Left lobe of liver (tissue), 2 donors: ENCODE data around the gene ZNF568. TPM values are rescaled to one million over a fixed set of nuclear protein-coding genes. Genes with fewer than 3 reads are reported as not detected.

Experiments used
- ATAC-seq: fragments of 200-7000 bp; cut with Tn5 transposase; one replicate; pipeline ENCODE4 v1.9.1; 2020; ENCODE audit warnings: mild to moderate bottlenecking, moderate library complexity
- DNase-seq: peaks from one replicate; pipeline ENCODE4 v3.0.0-alpha.2; 2020; ENCODE audit warnings: low spot score
- total RNA-seq: library from RNA; stranded (reverse); gene quantifications from one replicate; pipeline ENCODE4 v1.2.1, GENCODE V29; 2021
- donor health status: DM: no; HTN: no; CAD: no; lungs with moderate emphysema.
- donor health status: DM: no; HTN: yes; CAD: no.

Gene ZNF568
- 1.9 TPM for total RNA-seq

DNA sequence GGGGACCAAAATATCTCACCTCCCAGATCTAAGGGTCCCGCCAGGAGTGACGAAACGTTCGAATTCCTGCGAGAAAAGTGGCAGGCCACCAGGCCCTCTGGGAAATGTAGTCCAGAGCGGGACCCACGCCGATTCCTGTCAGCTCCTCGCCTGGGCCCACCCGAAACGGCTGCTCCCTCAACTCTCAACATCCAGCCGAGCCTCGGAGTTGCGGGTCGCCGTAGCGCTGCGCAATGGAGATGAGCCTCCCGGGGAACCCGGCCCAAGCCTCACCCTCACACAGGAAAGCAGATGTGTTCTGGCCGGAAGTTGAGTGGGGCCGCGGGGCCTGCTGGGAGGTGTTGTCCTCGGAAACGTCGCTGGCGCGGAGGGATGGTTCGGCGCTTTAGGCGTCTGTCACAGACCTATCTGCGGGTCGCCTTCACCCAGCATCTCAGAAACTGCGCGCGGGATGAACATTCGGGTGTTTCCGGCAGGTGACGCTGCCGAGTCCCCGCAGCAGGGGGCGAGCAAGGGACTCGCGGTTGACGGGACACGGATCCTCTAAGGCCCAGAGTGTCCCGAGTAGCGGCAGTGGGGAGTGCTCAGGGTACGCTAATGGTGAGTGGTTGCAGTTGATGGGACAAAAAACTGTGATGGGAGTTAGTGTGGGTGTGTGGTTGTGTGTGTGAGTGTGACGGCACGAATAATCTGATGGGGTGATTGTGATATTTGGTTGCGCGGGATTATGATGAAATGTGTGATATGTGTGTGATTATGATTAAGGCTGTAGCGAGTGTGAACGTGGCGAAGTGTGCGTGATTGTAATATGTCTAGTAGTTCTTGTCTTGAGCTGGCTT is at the start of gene ZNF568, which contains the start of gene ZNF829:
TSS of gene ZNF568 (plus strand) at position 341 of the 839 bp plus-strand sequence. CDS start 6,439 bp downstream, outside the sequence.
TSS of gene ZNF829 (minus strand) at position 300 of the 839 bp plus-strand sequence. CDS start 1,124 bp downstream, outside the sequence.
- ATAC-seq (peak; percentile 98), DNase-seq (peak; percentile 89)

DNA sequence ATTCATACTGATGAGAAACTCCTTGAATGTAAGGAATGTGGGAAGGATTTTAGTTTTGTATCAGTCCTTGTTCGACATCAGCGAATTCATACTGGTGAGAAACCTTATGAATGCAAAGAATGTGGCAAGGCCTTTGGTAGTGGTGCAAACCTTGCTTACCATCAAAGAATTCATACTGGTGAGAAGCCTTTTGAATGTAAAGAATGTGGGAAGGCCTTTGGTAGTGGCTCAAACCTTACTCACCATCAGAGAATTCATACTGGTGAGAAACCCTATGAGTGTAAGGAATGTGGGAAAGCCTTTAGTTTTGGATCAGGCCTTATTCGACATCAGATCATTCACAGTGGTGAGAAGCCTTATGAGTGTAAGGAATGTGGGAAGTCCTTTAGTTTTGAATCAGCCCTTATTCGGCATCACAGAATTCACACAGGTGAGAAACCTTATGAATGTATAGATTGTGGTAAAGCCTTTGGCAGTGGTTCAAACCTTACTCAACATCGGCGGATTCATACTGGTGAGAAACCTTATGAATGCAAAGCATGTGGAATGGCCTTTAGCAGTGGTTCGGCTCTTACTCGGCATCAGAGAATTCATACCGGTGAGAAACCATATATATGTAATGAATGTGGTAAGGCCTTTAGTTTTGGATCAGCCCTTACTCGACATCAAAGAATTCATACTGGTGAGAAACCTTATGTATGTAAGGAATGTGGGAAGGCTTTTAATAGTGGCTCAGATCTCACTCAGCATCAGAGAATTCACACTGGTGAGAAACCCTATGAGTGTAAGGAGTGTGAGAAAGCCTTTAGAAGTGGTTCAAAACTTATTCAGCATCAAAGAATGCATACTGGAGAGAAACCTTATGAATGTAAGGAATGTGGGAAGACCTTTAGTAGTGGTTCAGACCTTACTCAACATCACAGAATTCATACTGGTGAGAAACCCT is 38.9 kb upstream of the ZNF568 start:
- DNase-seq (no peak), ATAC-seq (no peak)

DNA sequence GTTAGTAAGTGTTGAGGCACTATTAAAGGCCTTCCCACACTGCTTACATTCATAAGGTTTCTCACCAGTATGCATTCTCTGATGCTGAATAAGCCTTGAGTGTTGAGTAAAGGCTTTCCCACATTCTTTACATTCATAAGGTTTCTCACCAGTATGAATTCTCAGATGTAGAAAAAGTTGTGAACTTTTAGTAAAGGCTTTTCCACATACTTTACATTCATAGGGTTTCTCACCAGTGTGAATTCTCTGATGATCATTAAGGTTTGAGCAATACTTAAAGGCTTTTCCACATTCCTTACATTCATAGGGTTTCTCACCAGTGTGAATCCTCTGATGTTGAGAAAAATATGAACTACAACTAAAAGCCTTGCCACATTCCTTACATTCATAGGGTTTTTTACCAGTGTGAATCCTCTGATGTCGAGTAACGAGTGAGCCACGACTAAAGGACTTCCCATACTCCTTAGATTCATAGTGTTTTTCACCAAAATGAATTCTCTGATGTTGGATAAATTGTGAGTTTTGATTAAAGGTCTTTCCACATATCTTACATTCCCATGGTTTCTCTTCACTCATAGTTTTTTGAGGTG is 24.3 kb upstream of the ZNF568 start:
- no peak for ATAC-seq
- DNase-seq: no peak

DNA sequence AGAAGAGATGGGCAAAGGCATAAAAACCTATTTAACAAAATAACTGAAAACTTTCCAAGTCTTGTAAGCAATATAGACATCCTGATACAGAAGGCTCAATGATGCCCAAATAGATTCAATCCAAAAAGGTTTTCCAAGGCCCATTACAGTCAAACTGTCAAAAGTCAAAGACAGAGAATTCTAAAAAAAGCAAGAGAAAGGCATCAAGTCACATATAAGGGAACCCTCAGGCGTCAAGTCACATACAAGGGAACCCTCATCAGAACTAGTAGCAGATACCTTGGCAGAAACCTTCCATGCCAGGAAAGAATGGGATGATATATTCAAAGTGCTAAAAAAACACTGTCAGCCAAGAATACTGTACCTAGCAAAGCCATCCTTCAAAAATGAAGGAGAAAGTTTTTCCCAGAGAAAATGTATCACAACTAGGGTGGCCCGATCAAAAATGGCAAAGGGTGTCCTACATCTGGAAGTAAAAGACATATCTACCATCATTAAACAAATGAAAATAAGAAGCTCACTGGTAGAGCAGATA is 21.2 kb upstream of the ZNF568 start:
- no peak for DNase-seq

DNA sequence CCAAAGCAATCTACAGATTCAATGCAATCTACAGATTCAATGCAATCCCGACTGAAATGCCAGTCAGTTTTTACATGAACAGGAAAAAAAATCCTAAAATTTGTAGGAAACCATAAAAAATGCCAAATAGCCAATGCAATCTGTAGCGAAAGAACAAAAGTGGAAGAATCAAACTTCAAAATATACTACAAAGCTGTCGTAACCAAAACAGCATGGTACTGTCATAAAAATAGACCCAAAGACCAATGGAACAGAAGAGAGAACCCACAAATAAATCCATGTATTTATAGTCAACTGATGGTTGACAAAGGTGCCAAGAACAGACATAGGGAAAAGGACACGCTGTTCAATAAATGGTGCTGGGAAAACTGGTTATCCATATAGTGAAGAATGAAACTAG is 17.7 kb upstream of the ZNF568 start:
- DNase-seq: no peak
- ATAC-seq: no peak

More for the DNA sequence above, 21.2 kb upstream of the ZNF568 start:
- no peak for ATAC-seq

DNA sequence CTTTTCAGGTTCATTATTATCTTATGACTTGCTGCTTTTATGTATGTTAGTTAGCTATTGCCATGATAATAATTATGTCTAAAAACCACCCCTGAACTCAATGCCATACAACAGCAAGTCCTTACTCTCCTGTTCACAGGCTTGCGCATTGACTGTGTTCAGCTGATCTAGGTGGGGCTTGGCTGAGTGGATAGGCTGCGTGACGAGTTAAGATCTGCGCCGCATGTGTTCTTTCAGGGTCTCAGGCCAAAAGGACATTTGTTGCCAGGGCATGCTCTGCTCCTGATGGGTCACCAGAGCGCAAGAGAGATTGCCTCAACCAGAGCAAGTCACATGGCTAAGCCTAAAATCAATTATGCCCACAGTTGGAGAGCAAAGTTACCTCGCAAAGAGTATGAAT is 859 bp downstream of the ZNF568 start:
- DNase-seq (no peak), ATAC-seq (no peak)

DNA sequence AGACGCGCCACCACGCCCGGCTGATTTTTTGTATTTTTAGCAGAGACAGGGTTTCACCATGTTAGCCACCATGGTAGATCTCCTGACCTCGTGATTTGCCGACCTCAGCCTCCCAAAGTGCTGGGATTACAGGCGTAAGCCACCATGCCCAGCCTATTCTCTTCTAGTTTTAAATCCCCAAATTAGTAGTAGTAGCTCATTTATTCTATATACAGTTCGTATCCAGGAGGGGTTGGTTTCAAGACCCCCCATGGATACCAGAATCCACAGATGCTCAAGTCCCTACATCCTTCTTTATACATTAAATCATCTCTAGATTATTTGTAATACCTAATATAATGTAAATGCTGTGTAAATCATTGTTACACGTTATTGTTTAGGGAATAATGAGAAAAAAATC is 2.0 kb downstream of the ZNF568 start:
- DNase-seq (no peak), ATAC-seq (no peak)

DNA sequence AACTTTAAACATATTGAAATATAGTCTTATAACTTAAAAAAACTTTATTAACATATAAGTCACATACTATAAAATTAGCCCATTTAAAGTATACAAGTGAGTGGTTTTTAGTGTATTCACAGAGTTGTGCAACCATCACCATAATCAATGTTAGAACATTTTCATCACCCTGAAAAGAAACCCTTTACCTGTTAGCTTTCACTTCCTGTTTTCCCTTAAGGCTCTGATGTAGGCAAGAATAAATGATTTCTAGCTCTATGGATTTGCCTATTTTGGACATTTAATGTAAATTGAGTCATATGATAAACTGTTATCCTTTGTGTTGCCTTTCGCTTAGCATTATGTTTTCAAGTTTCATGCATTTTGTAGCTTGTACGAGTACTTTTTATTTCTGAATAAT is 15.6 kb downstream of the ZNF568 start:
- ATAC-seq (no peak), DNase-seq (no peak)

DNA sequence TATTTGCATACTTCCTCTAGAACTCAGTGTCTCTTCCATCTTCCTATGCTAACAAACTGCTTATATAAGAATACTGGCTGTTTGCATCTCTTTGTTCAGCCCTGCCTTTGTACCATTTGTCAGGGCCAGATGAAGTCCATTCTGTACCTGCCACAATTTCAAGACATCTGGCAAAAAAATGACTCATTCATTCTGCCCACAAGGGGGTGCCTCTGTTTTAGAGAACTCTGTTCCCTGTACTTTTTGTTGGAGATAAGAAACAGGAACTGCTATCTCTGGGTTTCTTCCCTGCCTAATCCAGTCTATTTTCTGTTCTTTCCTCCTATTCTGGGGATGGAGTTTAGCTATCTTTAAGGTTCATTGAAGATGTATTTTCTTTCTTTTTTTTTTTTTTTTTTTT is 23.0 kb downstream of the ZNF568 start:
- no peak for ATAC-seq
- DNase-seq: no peak

DNA sequence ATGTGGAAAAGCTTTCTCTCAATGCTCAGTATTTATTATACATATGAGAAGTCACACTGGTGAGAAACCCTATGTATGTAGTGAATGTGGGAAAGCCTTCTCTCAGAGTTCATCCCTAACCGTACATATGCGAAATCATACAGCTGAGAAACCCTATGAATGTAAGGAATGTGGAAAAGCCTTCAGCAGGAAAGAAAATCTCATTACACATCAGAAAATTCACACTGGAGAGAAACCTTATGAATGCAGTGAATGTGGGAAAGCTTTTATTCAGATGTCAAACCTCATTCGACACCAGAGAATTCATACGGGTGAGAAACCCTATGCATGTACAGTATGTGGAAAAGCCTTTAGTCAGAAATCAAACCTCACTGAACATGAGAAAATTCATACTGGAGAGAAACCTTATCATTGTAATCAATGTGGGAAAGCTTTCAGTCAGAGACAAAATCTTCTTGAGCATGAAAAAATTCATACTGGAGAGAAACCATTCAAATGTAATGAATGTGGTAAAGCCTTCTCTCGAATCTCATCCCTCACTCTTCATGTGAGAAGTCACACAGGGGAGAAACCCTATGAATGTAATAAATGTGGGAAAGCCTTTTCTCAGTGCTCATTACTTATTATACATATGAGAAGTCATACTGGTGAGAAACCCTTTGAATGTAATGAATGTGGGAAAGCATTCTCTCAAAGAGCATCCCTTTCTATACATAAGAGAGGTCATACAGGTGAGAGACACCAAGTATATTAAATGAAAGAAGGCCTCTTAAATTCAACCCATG is 34.4 kb downstream of the ZNF568 start:
- no peak for DNase-seq
- no peak for ATAC-seq

DNA sequence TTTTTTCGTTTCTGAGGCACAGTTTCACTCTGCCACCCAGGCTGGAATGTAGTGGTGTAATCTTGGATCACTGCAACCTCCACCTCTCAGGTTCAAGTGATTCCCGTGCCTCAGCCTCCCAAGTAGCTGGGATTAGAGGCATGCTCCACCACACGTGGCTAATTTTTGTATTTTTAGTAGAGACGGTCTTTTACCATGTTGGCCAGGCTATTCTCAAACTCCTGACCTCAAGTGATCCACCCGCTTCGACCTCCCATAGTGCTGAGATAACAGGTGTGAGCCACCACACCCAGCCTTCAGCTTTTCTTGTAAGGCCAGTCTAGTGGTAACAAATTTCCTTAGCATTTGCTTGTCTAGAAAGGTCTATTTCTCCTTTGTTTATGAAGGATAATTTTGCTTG is 46.2 kb downstream of the ZNF568 start:
- DNase-seq: no peak
- no peak for ATAC-seq

DNA sequence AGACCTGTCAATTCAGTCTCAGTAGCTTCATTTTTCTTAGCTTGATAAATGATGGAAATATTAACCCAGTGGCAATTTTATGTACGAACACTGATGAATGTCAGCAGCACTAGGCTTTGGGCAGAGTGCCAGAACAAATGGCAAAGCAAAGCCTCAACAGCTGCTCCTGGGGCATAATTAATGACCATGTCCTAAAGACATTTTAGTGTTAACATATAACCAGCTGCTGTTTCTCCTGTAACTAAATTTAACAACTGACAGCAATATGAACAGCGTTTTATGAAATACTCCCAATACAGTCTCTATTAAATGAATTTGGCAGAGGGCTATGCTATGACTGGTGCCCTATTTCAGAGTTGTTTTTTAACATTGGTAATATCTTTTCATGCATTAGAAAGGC is 47.1 kb downstream of the ZNF568 start:
- no peak for DNase-seq
- no peak for ATAC-seq

DNA sequence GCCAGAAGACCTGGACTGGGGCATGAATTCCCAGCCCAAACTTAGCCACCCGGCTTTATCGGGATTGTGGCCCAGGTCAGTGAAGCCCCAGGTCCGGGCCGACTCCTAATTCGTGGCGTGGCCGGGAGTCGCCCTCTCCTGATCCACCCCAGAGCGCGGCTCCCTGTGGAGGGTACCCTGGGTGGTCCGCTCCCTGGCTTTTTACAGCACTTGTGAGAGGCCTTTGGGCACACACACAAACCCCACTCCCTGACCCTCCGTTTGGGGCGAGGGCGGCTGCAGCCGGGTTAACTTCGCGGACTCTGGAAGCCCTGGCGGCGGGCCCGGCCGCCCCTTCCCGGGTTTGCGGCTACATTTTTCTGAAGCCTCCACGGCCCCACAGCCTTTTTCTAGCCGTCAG is 56.4 kb downstream of the ZNF568 start:
- no peak for DNase-seq
- no peak for ATAC-seq

DNA sequence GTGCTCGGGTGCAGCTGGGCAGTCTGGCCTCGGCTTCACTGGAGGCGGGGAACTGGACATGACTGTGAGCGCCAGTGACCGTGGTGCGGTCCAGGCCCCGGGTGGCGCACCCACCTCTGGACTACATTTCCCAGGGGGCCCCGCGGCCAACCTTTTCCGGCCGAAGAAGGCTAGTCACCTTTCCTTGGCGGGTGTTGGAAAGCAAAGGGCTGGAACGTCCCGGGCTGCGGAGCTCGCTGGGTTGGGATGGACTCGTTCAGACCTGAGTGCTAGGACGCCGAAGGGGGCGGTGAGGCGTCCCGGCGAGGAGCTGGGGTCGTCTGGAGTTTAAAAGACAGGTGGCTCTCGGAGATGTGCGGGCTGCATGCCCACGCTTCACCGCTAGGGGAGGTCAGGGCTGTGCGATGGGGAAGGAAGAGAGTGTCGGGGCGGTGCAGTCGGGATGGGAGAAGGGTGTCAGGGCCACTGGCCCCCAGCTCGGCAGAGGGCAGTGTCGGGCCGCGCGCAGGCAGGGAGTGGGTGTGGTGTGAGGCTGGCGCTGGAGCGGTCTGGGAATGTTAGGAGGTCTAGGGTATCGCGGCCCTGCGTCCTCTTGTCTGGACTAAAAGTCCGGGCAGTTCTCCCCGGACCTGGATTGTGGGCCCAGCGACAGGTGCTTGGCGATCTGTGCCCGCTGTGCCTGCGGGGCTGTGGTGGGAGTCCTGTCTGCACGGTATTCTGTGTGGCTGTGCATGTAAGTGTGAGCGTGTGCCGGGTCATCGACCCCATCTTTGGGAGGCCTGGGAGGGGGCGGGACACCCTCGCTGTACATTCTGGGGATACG is 57.1 kb downstream of the ZNF568 start:
- ATAC-seq (peak; percentile 97), DNase-seq (peak; percentile 84)

DNA sequence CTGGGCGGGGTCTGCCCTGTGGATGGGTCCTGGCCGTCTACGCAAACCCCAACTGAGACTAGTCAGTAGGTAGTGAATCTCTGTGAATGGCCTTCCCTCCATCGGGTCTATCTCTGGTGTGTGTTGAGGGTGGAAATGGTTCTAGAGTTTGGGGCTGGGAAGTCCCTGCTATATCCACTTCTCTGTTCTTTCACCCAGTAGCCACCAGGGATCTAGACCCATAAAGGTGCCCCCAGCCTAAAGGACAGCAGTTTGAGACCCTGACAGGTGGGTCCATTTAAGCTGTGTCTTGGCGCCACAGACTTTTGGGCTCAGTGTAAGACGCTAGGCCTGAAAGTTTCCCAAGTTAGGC is 57.7 kb downstream of the ZNF568 start:
- DNase-seq: no peak
- no peak for ATAC-seq

DNA sequence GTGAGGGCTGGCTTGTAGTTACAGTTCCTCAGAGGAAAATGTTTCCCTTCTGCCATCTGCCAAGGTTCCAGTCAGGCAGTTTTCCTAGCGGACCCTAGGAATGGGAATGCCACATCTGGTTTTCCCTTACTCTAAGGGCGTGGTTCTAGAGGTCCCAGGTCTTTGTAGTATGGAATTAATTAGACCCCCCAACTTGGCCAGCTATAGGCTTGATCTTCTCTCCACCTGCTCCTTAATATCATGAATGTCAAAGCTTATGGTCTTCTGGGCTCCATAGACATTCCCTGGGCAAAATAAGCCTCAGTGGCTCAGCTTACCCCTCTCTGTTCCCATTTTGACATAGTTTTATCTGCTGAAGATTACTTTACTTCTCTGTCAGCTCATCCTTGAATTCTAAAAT is 70.0 kb downstream of the ZNF568 start:
- DNase-seq (no peak), ATAC-seq (no peak)

DNA sequence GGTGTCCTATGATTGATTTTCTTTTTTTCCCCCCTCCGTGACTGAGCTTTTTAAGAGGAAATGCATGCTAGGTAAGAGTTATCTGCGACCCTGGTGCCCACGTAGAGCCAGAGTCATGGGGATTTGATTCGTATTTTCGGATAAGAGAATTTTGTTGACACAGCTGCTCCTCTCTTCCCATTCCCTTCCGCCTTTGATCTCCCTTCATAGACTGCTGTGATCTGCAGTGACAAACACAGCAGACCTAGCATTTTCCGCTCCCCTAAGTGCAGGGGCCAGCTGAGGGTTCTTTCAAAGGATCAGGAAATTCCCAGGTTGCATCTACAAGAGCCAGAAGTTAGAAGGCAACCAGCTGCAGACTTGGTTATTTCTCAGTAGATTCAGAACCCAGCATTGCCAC is 70.5 kb downstream of the ZNF568 start:
- ATAC-seq: no peak
- DNase-seq: no peak

DNA sequence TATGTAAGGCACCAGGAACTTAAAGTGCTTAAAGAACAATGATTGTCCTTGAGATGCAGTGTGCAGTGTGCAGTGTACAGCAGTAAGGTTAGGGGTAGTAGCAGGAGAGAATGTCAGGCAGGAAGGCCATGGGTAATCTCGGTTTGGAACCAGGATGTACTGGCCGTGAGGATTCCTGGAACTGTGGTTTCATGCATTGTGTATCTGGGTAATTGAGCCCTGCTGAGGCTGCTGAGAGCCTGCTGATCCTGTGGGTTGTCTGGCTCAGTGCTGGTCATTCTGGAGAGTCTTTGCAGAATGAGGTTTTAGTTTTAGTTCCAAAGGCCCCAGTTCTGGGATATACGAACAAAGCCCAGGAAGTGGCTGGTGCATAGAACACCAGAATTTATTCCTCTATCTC is 71.0 kb downstream of the ZNF568 start:
- no peak for ATAC-seq
- DNase-seq: no peak

DNA sequence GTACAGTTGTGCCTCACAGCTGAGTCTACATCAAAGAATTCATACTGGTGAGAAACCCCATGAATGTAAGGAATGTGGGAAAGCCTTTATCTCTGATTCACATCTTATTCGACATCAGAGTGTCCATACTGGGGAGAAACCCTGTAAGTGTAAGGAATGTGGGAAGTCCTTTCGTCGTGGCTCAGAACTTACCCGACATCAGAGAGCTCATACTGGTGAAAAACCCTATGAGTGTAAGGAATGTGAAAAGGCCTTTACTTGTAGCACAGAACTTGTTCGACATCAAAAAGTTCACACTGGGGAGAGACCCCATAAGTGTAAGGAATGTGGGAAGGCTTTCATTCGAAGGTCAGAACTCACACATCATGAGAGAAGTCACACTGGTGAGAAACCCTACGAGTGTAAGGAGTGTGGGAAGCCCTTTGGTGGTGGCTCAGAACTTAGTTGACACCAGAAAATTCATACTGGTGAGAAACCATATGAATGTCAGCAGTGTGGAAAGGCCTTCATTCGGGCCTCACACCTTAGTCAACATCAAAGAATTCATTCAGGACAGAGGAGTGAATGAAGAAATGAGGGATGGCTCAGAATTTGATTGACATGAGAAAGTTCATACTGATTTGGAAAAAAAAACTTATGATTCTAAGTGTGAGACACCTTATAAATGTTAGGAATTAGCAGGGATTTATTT is 81.2 kb downstream of the ZNF568 start:
- DNase-seq: no peak
- ATAC-seq: no peak
